Activated CD8-positive, alpha-beta memory T cell treated with anti-CD3 and anti-CD28 coated beads for 1 hour (primary cell): ENCODE results near the gene TJP3.
A peak's percentile ranks its signal among the peaks of the same experiment; 100 is the strongest.
"Not testable (repeated sequence)": the region's sequence is repeated elsewhere in the genome, so short reads cannot be mapped to it uniquely, and the experiment has no call there.

ENCODE experiments used
- DNase-seq, 2 donors: peaks; one replicate each; pipeline ENCODE4 v3.0.0-alpha.2; 2020; ENCODE audit warnings: low read depth in 1 of 2; ENCODE audit errors: extremely low read depth in 1 of 2

TJP3 gene

GRCh38 chr19:3708207-3708931 lies at the start of gene TJP3:
Gene TJP3, plus strand, starts transcription at chr19:3708384. Its CDS starts 20,049 bp downstream, at chr19:3728433.
- DNase-seq, result no peak

GRCh38 chr19:3658870-3659745 lies 49.1 kb upstream of the TJP3 start:
- no peak for DNase-seq

GRCh38 chr19:3659746-3660112 lies 48.5 kb upstream of the TJP3 start:
- DNase-seq, result no peak

GRCh38 chr19:3660493-3661219 lies 47.5 kb upstream of the TJP3 start:
- DNase-seq, result no peak

GRCh38 chr19:3661284-3662238 lies 46.6 kb upstream of the TJP3 start:
- no peak for DNase-seq

GRCh38 chr19:3663838-3664237 lies 44.3 kb upstream of the TJP3 start:
- DNase-seq, result no peak

GRCh38 chr19:3664879-3665642 lies 43.1 kb upstream of the TJP3 start:
- no peak for DNase-seq

GRCh38 chr19:3665681-3666544 lies 42.3 kb upstream of the TJP3 start:
- DNase-seq, result peak; percentile 40 to 66

- DNase-seq, result not testable (repeated sequence)
These were observed 41.7 kb upstream of the TJP3 start for GRCh38 chr19:3666545-3666856.

GRCh38 chr19:3667037-3667638 lies 41.0 kb upstream of the TJP3 start:
- no peak for DNase-seq

- no peak for DNase-seq
These were observed 40.4 kb upstream of the TJP3 start for GRCh38 chr19:3667766-3668165.

- DNase-seq, result no peak
These were observed 39.7 kb upstream of the TJP3 start for GRCh38 chr19:3668331-3669081.

GRCh38 chr19:3669082-3669946 lies 38.9 kb upstream of the TJP3 start:
- DNase-seq, result no peak

- no peak for DNase-seq
These were observed 38.0 kb upstream of the TJP3 start for GRCh38 chr19:3669947-3670795.

GRCh38 chr19:3670796-3671679 lies 37.1 kb upstream of the TJP3 start:
- peak in 1 of 2 donors; percentile 14 for DNase-seq
